Skeletal muscle tissue (tissue), 4 donors: ENCODE data around the gene DDX54. TPM values are rescaled to one million over a fixed set of nuclear protein-coding genes. Genes with fewer than 3 reads are reported as not detected.

ENCODE experiments used
- H3K27ac ChIP-seq: one replicate; pipeline ENCODE4 v1.7.0; 2013; ENCODE audit warnings: mild to moderate bottlenecking, low read depth, low read length, inconsistent platforms
- H3K27me3 ChIP-seq, 3 donors: one replicate each; pipeline ENCODE4 v1.7.0; 2013; ENCODE audit warnings: low read length in 3 of 3; ENCODE audit not compliant: control insufficient read depth in 3 of 3, insufficient read depth in 3 of 3
- H3K36me3 ChIP-seq, 3 donors: one replicate each; pipeline ENCODE4 v1.7.0; 2013; ENCODE audit warnings: low read length in 3 of 3; ENCODE audit not compliant: control insufficient read depth in 3 of 3, insufficient read depth in 3 of 3
- H3K4me1 ChIP-seq, 3 donors: one replicate each; pipeline ENCODE4 v1.7.0; 2013; ENCODE audit warnings: low read length in 3 of 3, mild to moderate bottlenecking in 3 of 3; ENCODE audit not compliant: control insufficient read depth in 3 of 3, insufficient read depth in 3 of 3
- H3K4me3 ChIP-seq, 3 donors: one replicate each; pipeline ENCODE4 v1.7.0; 2013; ENCODE audit warnings: low read length in 3 of 3
- H3K9ac ChIP-seq, 3 donors: one replicate each; pipeline ENCODE4 v1.7.0; 2013; ENCODE audit warnings: low read length in 3 of 3, mild to moderate bottlenecking in 3 of 3, moderate library complexity in 2 of 3, low read depth in 1 of 3
- H3K9me3 ChIP-seq, 3 donors: one replicate each; pipeline ENCODE4 v1.7.0; 2013; ENCODE audit warnings: low read length in 3 of 3; ENCODE audit not compliant: control insufficient read depth in 3 of 3
- total RNA-seq: library from RNA; depleted of rRNA; stranded (reverse); fragments of >200 nt; gene quantifications from one replicate; pipeline ENCODE4 v1.2.3, GENCODE V29; 2014
- donor health status: Osteomylitis.

Gene DDX54
- total RNA-seq, 1 donor from 2014 or later = 29.7 TPM

- H3K4me3 ChIP-seq = no peak overlapping the region
- no peaks in the 10 kb centered on the region for H3K9me3 ChIP-seq
- H3K36me3 ChIP-seq = peaks cover 20 to 32% (median 20%) of the 10 kb centered on the region in 3 donors
- H3K27ac ChIP-seq = no peak overlapping the region
- H3K27me3 ChIP-seq = no peaks in the 10 kb centered on the region
- no peak overlapping the region for H3K9ac ChIP-seq
- H3K4me1 ChIP-seq = peaks cover 28 to 35% (median 29%) of the 10 kb centered on the region in 3 donors
Observed at GRCh38 chr12:113190761-113191160, 5.5 kb upstream of the DDX54 start.

- peaks cover 20 to 32% (median 20%) of the 10 kb centered on the region in 3 donors for H3K36me3 ChIP-seq
- H3K27me3 ChIP-seq = no peaks in the 10 kb centered on the region
- H3K4me1 ChIP-seq = peaks cover 26 to 32% (median 31%) of the 10 kb centered on the region in 3 donors
- no peak overlapping the region for H3K27ac ChIP-seq
- no peak overlapping the region for H3K4me3 ChIP-seq
- no peaks in the 10 kb centered on the region for H3K9me3 ChIP-seq
- no peak overlapping the region for H3K9ac ChIP-seq
Observed at GRCh38 chr12:113189361-113189760, 4.1 kb upstream of the DDX54 start.

GRCh38 chr12:113186666-113187325, 1.5 kb upstream of the DDX54 start:
- peak overlapping the region in 2 of 3 donors; percentile 65 to 97 for H3K9ac ChIP-seq

GRCh38 chr12:113186033-113186365, 721 bp upstream of the DDX54 start:
- Histone ChIP-seq H3K9me3 (no peaks in the 10 kb centered on the region), H3K27me3 (no peaks in the 10 kb centered on the region), H3K4me3 (peak overlapping the region; percentile 86 to 93 (median 92)), H3K36me3 (peaks cover 8 to 19% (median 17%) of the 10 kb centered on the region in 3 donors), H3K4me1 (peaks cover 19 to 30% (median 23%) of the 10 kb centered on the region in 3 donors), H3K27ac (peak overlapping the region; percentile 89), H3K9ac (peak overlapping the region; percentile 88 to 97 (median 96))

More at GRCh38 chr12:113186666-113187325, 1.5 kb upstream of the DDX54 start:
- Histone ChIP-seq H3K4me1 (peaks cover 19 to 30% (median 23%) of the 10 kb centered on the region in 3 donors), H3K36me3 (peaks cover 14 to 25% (median 23%) of the 10 kb centered on the region in 3 donors), H3K9me3 (no peaks in the 10 kb centered on the region), H3K27me3 (no peaks in the 10 kb centered on the region), H3K4me3 (peak overlapping the region; percentile 86 to 93 (median 92)), H3K27ac (no peak overlapping the region)

- H3K27ac ChIP-seq = peak overlapping the region; percentile 89
- peak overlapping the region; percentile 88 to 97 (median 96) for H3K9ac ChIP-seq
- no peaks in the 10 kb centered on the region for H3K27me3 ChIP-seq
- H3K9me3 ChIP-seq = no peaks in the 10 kb centered on the region
- H3K36me3 ChIP-seq = peaks cover 15 to 24% (median 22%) of the 10 kb centered on the region in 3 donors
- H3K4me1 ChIP-seq = peaks cover 19 to 38% (median 23%) of the 10 kb centered on the region in 3 donors
- peak overlapping the region; percentile 86 to 93 (median 92) for H3K4me3 ChIP-seq
Observed at GRCh38 chr12:113184900-113185179, 438 bp downstream of the DDX54 start.

GRCh38 chr12:113184098-113184899, 979 bp downstream of the DDX54 start:
- H3K27me3 ChIP-seq = no peaks in the 10 kb centered on the region
- no peaks in the 10 kb centered on the region for H3K9me3 ChIP-seq
- peak overlapping the region; percentile 88 to 97 (median 96) for H3K9ac ChIP-seq
- H3K4me1 ChIP-seq = peaks cover 19 to 38% (median 23%) of the 10 kb centered on the region in 3 donors
- peak overlapping the region; percentile 89 for H3K27ac ChIP-seq
- peaks cover 21 to 27% (median 24%) of the 10 kb centered on the region in 3 donors for H3K36me3 ChIP-seq
- peak overlapping the region; percentile 86 to 93 (median 92) for H3K4me3 ChIP-seq

GRCh38 chr12:113183030-113183589, 2.2 kb downstream of the DDX54 start:
- Histone ChIP-seq H3K36me3 (peaks cover 32 to 36% (median 33%) of the 10 kb centered on the region in 3 donors), H3K9me3 (no peaks in the 10 kb centered on the region), H3K27ac (no peak overlapping the region), H3K4me1 (peaks cover 19 to 38% (median 23%) of the 10 kb centered on the region in 3 donors), H3K27me3 (no peaks in the 10 kb centered on the region), H3K9ac (no peak overlapping the region), H3K4me3 (no peak overlapping the region)

GRCh38 chr12:113181975-113182374, 3.3 kb downstream of the DDX54 start:
- no peak overlapping the region for H3K9ac ChIP-seq
- peaks cover 14 to 34% (median 17%) of the 10 kb centered on the region in 3 donors for H3K4me1 ChIP-seq
- peaks cover 42 to 45% (median 43%) of the 10 kb centered on the region in 3 donors for H3K36me3 ChIP-seq
- H3K4me3 ChIP-seq = no peak overlapping the region
- no peaks in the 10 kb centered on the region for H3K27me3 ChIP-seq
- no peak overlapping the region for H3K27ac ChIP-seq
- H3K9me3 ChIP-seq = peaks cover 0 to 4% (median 0%) of the 10 kb centered on the region in 3 donors

GRCh38 chr12:113180333-113180732, 4.9 kb downstream of the DDX54 start:
- Histone ChIP-seq H3K9ac (no peak overlapping the region), H3K36me3 (peaks cover 45 to 53% (median 48%) of the 10 kb centered on the region in 3 donors), H3K27ac (no peak overlapping the region), H3K9me3 (peaks cover 0 to 4% (median 0%) of the 10 kb centered on the region in 3 donors), H3K4me1 (peaks cover 5 to 23% (median 5%) of the 10 kb centered on the region in 3 donors), H3K27me3 (no peaks in the 10 kb centered on the region), H3K4me3 (no peak overlapping the region)
